Esophagus mucosa (tissue), 1 donor: ENCODE measurements around the gene OTOGL. TPM values are rescaled to one million over a fixed set of nuclear protein-coding genes. Genes with fewer than 3 reads are reported as not detected.
"Not testable (repeated sequence)": the region's sequence is repeated elsewhere in the genome, so short reads cannot be mapped to it uniquely, and the experiment has no call there.

ENCODE experiments used
- ATAC-seq: fragments of 200-7000 bp; cut with Tn5 transposase; one replicate; pipeline ENCODE4 v1.9.1; 2020
- total RNA-seq: library from RNA; stranded (reverse); gene quantifications from one replicate; pipeline ENCODE4 v1.2.4, GENCODE V29; 2023
- donor health status: DM: yes; HTN: yes; CAD: no.

Gene OTOGL
- total RNA-seq, 1 donor from 2014 or later: 0.04 TPM

DNA sequence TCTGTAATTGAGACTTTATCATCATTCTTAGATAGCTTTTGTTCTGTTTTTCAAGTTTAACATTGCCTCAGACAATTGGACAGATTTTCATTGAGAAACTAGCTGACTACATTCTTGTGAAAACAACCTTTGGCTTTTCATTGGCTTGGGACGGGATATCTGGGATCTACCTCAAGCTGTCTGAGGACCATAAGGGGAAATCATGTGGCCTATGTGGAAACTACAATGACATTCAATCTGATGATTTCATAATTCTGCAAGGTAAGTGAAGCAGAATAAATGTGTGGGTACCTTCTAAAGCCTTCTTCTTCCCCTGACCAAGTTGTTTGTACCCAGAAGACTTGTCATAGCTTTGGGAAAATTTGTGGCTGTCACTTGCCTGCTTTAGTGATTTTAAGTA lies 133.5 kb downstream of the OTOGL start:
- ATAC-seq: no peak

DNA sequence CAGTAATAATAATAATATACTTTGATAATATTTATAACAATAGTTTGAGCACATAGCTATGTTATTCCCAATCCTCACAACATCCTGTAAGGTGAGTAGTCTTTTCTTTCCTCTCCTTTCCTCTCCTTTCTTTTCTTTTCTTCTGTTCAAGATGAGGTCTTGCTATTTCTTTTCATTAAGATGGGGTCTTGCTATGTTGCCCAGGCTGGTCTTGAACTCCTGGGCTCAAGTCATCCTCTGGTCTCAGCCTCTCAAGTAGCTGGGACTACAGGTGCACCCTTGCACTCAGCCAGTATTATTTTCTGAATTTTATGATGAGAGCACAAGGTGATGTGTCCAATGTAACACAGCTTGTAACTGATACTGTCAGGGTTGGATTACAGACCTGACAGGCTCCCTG lies 134.6 kb downstream of the OTOGL start:
- ATAC-seq: no peak

DNA sequence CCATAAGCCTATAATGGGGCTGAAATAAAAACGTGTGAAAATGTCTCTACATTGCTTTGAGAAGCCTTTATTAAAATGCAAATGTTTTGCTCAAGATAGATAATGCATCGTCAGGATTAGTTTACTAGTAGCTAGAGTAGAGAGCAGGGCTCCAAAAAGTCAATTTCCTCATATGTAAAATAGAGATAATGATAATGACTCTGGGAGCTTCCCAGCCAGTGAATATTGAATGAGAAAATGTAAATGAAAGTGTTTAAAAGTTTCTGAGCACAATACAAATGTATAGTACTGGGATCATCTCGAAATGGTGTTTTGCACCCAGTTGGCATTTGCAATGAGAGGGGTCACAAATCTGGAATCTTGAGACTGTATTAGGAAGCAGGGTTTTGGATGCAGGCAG lies 135.3 kb downstream of the OTOGL start:
- ATAC-seq: no peak

DNA sequence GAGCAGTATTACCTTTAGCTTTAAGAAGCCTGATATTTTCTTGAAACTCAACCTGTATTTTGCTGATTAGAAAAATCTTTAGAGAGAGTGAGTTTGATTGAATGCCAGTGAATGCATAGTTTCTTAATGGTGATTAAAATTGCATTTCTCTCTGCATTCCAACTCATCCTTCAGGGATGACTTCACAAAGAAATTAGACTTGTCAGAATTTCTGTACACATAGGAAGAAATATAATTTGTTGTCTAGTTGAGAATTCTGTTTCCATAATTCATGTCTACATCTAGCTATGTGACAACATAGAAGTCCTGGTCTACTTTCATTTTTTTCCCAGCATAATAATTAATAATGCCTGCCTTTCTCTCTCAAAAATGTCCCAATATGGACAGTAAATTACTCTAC lies 136.6 kb downstream of the OTOGL start:
- ATAC-seq: no peak

DNA sequence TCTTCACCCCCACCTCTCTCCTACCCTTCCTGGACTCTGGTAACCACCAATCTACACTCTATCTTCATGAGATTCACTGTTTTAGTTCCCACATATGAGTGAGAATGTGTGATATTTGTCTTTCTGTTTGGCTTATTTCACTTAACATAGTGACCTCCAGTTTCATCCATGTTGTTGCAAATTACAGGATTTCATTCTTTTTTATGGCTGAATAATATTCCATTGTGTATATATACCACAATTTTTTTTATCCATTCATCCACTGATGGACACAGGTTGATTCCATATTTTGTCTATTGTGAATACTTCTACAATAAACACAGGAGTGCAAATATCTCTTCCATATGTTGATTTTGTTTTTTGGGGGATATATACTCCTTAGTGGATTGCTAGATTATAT lies 140.5 kb downstream of the OTOGL start:
- ATAC-seq: no peak

DNA sequence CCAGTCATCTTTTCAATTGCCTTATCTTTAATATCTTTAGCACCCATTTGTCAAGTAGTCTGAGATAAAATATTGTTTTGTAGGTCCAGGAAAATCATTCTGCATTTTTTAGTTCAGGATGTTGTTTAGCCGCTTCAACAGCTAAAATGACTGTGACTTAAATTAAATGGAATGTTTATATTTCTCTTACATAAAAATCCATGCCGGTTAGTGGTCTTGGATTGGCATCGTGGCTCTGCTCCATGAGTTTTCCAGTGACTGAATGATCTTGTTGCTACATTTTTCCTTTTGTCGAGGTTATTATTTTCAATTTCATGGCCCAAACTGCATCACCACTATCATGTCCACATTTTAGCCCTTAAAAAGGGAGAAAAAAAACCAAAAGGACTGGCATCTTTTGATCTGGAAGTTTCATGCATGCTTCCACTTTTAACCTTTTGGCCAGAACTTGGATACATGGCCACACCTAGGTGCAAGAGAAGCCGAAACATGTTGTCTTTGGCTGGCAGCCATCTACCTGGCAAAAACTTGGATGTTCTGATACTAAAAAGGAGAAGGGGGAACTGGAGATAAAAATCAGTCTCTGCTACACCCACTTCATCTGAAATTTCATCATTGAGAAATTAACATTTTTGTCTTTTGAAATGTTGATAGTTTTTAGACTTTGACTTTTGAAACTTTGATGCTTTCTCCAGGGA lies 142.4 kb downstream of the OTOGL start:
- ATAC-seq: no peak

DNA sequence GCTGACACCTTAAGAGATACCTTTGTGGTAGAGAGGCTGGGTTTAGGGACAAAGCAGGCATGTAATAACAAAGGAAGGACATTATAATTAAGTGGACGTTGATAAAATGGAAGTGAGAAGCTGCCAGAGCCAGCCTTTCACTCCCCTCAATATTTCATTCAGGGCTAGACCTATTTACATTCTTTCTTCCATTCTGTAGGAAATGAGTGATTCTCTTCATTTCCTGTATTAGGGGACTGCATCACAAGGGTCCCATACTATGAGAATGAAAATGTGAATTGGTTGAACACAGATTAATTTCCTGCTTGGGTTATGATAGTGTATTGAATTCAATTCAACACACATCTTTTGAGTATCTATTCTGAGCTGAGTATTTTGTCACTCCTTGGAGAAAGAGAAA lies 143.0 kb downstream of the OTOGL start:
- ATAC-seq: no peak

DNA sequence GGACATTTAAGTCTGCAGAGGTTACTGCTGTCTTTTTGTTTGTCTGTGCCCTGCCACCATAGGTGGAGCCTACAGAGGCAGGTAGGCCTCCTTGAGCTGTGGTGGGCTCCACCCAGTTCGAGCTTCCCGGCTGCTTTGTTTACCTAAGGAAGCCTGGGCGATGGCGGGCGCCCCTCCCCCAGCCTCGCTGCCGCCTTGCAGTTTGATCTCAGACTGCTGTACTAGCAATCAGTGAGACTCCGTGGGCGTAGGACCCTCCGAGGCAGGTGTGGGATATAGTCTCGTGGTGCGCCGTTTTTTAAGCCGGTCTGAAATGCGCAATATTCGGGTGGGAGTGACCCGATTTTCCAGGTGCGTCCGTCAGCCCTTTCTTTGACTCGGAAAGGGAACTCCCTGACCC lies 150.2 kb downstream of the OTOGL start:
- ATAC-seq: not testable (repeated sequence)

DNA sequence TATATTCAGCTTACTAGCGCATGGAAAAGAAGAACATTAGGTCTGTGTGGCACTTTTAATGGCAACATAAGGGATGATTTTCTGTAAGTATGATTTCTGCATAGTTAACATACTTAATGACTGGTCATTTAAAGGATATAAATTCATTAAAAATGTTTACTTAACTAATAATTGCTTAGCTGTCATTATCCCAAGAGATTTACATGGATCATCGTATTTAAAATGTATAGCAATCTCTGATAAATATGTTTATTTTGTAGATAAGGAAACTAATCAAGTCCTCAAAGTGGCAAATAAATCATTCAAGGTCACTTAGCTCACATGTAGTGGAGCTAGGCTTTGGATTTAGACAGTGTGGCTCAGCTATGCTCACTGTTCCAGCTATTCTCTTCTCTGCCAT lies 158.6 kb downstream of the OTOGL start:
- ATAC-seq: no peak

DNA sequence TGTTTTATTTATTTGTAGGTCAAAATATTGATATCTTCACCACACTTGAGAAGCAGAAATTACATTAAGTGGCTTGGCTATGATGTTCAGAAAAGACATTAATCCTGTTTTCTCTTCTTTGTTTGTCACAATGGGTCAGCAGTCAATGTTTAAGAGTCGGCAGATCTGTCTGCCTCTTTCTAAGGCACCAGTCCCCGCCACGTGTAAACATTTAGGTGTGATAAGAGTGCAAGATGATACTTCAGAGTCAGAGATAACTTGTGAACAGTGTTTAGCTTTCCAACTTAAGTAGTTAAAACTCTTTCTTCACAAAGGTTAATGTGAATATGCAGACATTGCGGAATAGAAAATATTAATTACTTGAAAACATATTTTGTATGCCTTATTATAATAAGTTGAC lies 160.9 kb downstream of the OTOGL start:
- ATAC-seq: no peak

DNA sequence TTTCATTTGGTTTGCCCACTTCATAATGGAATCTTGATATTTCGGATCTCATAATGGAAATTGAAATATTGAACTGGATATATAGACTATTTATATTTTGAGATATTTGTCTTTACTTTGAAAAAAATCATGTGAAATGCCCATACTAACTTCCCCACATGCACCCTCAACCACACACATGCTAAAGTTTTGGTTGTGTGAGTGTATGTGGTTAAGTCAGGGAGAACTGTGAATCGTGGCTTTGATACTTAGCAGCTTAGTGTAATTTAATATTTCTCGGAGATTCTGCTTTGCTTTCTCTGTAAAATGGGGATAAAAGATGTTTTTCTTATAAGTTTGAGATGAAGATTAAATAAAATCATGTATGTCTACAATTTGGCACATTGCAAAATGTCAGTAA lies 162.1 kb downstream of the OTOGL start:
- ATAC-seq: no peak

DNA sequence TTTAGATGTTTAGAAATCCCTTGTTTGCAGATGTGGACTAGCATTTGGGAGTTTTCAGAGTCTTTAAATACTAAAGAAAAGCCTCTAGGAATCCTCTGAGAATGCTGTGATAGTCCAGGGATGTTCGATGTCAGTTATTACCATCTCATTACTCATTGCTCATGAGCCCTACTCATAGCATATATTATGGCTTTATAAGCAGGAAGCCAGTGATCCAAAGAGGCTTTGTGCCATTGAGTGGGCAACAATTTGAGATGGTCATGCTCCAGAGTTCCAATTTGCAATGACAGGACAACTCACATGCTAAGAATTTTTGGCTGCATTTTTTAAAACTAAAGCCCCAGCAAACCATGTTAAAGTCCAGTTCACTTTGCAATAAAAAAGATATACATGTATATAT lies 163.0 kb downstream of the OTOGL start:
- ATAC-seq: no peak

DNA sequence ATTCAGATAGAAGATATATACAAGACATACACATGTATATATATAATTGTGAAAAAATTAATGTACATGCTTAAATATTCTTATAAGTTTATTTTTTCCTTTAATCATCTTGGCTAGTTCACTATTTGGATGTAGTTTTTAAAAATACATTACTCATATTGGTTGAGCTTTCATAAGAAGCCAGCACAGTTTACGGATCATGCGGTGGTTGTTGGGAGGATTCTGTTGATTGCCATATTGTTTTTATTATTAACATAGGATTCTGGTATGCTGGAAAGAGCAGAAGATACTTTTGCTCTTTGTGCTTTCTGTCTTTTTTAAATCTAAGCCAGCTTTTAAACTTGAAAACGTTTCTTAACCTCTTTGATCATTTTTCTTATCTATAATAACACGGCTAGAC lies 163.4 kb downstream of the OTOGL start:
- ATAC-seq: no peak

DNA sequence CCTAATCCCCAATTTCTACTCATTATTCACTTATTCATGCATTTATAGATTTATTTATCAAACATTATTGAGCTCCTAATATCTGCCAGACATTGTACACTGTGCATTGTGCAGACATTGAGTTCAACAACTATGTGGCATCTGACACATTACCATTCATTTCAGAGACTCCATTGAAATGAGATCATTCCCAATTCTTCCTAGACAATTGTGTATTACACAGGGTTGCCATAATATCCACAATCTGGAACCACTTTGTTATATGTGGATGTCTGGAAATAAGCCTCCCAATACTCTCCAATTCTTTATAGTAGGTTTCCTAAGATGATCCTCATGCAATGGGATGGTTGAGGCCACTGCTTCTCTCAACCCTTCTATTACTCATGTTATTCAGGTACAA lies 165.0 kb downstream of the OTOGL start:
- no peak for ATAC-seq

DNA sequence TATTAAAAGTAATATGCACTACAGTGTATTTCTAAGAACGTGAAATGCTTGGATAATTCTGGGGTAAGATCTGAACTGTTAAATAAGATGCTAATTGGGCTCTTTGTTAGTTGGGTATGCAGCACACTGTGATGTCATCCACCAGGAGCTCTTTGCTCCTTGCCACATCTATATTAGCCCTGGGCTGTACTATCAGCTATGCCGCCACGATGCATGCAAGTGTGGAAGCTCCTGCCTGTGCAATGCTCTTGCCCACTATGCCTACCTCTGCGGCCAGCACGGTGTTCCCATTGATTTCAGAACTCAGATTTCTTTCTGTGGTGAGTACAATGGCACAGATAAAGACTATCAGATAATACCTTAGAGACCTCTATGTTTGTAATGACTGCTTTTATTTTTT lies 165.6 kb downstream of the OTOGL start:
- ATAC-seq: no peak

DNA sequence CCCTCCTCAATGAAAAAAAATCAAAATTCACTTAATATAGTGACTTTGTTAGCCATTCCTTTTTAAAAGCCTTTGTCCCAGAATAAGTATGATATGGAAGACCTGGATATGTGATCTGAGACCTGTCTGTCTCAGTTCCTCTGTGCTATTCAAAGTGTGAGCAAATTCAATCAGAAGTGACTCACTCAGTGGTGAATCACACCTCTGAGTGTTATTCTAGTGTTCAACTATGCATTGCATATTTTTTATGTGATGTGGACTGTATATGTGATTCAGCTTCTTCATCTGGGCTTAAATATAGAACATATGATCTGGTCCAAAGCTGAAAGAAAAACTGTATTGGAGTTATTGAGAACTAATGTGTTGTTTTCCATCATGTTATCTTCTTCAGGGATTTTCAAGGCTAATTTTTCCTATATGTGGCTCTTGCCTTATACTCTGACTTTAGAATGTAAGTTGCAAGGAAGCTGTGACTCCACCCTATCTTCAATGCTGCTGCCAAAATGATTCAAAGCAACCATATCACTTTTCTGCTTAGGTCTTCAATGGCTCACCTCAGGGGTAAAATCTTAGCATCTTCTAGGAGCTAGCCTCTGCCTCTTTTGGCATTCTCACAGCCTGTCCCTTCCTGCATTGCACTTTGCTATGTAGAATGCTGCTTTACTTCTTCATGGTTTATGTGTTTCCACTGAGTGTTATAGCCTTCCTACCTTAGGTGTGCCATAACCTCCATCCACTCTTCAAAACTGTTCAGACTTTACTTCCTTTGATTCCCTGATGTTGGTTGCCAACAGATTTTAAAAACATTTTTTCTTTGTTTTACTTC lies 169.8 kb downstream of the OTOGL start:
- ATAC-seq: peak; percentile 98

DNA sequence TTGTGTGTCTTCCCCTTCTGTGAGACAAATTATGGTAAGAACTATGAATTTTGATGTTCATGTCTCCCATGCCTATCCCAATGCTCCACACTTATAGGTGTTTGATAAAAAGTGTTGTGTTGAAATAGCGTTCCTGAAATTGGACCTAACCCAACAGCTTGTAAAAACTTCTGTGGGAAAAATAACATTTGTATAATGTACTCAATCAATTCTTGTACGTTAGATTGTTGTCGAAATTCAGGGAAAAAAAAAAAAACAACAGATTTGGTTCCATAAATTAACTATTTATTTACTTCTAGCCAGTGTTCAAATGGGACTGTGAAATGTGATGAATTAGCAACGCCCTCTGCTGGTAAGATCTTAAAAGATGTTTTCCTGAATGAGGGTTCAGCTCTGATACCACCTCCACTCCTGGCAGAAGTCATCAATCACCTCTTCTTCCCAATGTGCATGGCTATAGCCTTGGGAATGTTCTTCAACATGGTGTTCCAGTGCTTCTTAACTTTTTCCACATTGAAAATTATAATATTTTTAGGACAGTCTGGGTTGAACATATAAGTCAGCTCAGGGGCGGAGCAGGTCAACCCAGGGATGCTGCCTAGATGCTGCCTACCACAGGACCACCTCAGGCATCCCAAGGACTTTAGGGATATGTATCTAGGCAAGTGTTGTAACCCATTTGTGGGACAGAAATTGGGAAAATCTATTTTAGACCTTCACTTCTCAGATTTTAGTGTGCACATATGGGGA lies 170.6 kb downstream of the OTOGL start:
- ATAC-seq: no peak

DNA sequence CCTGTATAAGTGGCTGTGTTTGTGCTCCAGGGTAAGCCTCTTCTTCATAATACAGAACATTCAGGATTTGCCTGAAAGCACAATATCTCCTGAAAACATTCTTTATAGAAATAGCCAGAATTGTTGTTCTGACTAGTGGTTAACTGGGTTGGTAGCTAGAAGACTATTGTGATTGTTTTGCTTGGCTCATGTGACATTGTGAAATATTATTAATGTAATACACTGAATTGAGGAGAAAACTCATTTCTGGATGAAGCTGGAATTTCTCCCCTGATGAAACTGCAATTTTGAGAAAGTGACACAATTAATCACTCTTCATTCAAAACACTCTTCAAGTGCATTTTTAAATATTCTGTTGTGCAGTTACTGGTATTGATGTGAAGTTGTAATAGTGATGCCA lies 172.4 kb downstream of the OTOGL start:
- no peak for ATAC-seq

DNA sequence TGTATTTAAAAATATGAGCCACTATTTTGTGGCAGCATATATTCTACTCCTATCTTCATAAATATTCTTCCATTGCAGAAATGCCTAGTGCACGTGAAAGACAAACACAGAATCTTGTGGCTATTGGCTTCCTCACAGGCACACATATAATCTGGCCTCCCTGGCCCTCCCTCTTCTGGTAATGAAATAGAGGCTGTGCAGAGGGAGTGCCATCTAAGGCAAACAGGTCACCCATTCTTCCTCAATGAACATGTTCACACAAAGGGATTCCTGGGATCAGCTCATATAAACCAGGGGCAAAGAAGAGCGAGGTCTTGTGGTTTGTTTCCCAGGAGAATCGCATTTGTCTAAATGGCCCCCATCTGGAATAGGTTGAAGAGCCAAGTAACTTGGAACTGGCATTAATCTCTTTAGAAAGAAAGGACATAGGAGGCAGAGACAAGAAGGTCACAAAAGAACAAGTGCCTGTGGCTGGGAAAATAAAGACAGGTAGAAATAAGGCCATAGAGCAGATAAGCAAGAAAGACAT lies 173.1 kb downstream of the OTOGL start:
- no peak for ATAC-seq

DNA sequence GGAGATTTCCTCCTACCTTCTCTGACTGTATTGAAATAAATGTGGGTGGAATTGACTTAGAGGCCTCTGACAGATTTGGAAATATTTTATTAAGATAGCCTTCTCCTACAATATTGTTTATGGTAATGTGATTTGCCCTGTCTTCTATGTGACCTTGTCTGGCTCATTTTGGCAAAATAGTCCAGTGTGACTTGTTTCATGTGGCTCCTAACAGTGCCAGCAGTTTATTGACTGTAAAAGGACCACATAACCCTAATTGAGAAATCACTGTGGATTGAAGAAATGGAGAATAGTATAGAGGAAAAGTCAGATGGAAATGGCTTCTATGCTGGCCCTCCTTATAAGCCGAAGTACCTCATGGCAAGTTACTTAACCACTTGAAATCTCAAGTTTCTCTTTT lies 173.8 kb downstream of the OTOGL start:
- ATAC-seq: no peak

DNA sequence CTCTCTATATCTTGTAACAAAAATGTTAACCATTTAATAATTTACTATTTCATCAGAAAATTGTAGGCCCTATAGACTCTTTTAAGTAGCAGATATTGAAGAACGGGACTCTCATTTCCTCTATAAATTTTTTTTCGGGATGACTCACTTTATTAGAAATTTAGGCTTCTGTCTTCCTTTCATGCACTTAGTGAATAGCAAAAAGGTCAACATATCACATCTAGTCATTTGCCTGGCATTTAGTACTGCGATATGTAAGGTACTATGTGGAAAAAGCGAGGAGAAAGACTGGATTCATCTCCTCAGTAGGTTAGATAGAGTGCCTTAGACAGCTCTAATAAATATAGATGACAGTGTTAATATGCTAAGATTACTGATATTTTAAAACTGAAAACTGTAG lies 178.4 kb downstream of the OTOGL start:
- no peak for ATAC-seq

DNA sequence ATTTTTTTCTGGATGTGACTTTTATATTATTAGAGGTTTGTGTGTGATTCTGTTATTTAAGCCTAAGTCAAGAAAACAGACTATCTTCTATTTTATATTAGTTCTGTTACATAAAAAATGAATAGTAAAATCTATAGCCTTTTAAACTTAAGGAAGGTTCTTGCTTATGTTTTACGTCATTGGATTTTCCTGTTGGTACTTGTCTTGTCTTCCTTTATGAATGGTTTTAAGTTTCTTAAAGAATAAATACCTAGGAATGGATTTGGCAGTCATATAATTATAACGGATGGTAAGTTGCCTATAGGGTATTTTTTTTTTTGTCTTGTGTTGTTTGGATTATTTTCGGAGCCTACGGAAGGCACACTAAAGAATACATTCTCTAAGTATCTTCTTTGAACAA lies 182.9 kb downstream of the OTOGL start:
- ATAC-seq: no peak

DNA sequence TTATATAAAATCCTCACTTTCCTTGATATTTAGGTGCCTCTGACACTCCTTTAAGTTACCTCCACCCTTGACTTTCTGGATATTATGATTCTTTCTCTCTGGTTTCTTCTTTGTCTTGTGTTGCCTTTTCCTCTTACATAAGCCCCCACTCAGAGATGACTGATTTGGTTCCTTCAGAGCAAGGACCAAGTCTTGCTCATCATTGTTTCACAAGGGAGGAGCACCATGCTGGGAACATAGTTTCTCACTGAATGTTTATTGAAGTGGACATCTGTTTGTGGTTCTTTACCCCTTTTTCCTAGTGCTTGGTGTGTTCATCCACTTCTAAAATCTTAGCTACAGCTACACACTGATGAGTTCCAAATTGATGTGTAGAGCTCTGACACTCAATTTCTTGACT lies 183.4 kb downstream of the OTOGL start:
- ATAC-seq: no peak
